ENCODE measurements around the gene TRPM3.

Gene TRPM3

GRCh38 chr9:71096421-71097108 lies 24.9 kb downstream of the TRPM3 start:
- no peak for DNase-seq

- no peak for DNase-seq
Observed at GRCh38 chr9:71094708-71095251, 26.6 kb downstream of the TRPM3 start.

- DNase-seq: no peak
Observed at GRCh38 chr9:71090896-71091295, 30.5 kb downstream of the TRPM3 start.

GRCh38 chr9:71079451-71079850 lies 42.0 kb downstream of the TRPM3 start:
- no peak for DNase-seq

GRCh38 chr9:71076096-71076495 lies 45.3 kb downstream of the TRPM3 start:
- no peak for DNase-seq

GRCh38 chr9:71073494-71073893 lies 47.9 kb downstream of the TRPM3 start:
- no peak for DNase-seq

GRCh38 chr9:71072587-71072986 lies 48.8 kb downstream of the TRPM3 start:
- no peak for DNase-seq

- DNase-seq: no peak
Observed at GRCh38 chr9:71071633-71072032, 49.8 kb downstream of the TRPM3 start.

- no peak for DNase-seq
Observed at GRCh38 chr9:71058660-71059059, 62.8 kb downstream of the TRPM3 start.

- no peak for DNase-seq
Observed at GRCh38 chr9:71052287-71052686, 69.1 kb downstream of the TRPM3 start.

- no peak for DNase-seq
Observed at GRCh38 chr9:71048280-71048679, 73.1 kb downstream of the TRPM3 start.

- DNase-seq: no peak
Observed at GRCh38 chr9:71042448-71042990, 78.9 kb downstream of the TRPM3 start.

- no peak for DNase-seq
Observed at GRCh38 chr9:71037521-71037920, 83.9 kb downstream of the TRPM3 start.

GRCh38 chr9:71036501-71036900 lies 84.9 kb downstream of the TRPM3 start:
- DNase-seq: no peak

GRCh38 chr9:71032779-71033178 lies 88.6 kb downstream of the TRPM3 start:
- no peak for DNase-seq

GRCh38 chr9:71025728-71026127 lies 95.7 kb downstream of the TRPM3 start:
- DNase-seq: no peak

GRCh38 chr9:71025201-71025600 lies 96.2 kb downstream of the TRPM3 start:
- no peak for DNase-seq

- DNase-seq: no peak
Observed at GRCh38 chr9:71010258-71010657, 111.2 kb downstream of the TRPM3 start.

- DNase-seq: no peak
Observed at GRCh38 chr9:71005456-71005855, 116.0 kb downstream of the TRPM3 start.

GRCh38 chr9:71004196-71004595 lies 117.2 kb downstream of the TRPM3 start:
- no peak for DNase-seq

GRCh38 chr9:71003346-71003745 lies 118.1 kb downstream of the TRPM3 start:
- DNase-seq: no peak

- DNase-seq: no peak
Observed at GRCh38 chr9:71001780-71002386, 119.5 kb downstream of the TRPM3 start.

- DNase-seq: no peak
Observed at GRCh38 chr9:70998962-70999361, 122.5 kb downstream of the TRPM3 start.

- DNase-seq: no peak
Observed at GRCh38 chr9:70995511-70995910, 125.9 kb downstream of the TRPM3 start.
